NB4 (cell line): ENCODE results near the gene ARHGEF16.

ENCODE experiments used
- DNase-seq: peaks from one replicate; pipeline ENCODE4 v3.0.0; 2010; ENCODE audit warnings: low read depth
- H3K4me3 ChIP-seq: one replicate; pipeline ENCODE4 v1.5.1; 2011; ENCODE audit warnings: mild to moderate bottlenecking, low read depth, low read length, moderate library complexity
- CTCF ChIP-seq: IDR thresholded peaks from one replicate; pipeline ENCODE4 v1.5.1; 2012; ENCODE audit warnings: low read depth, low read length
- MAX ChIP-seq: IDR thresholded peaks from 2 replicates; pipeline ENCODE4 v1.6.1; 2011; ENCODE audit warnings: low read depth, low read length
- MYC ChIP-seq: IDR thresholded peaks from 2 replicates; pipeline ENCODE4 v1.6.1; 2011; ENCODE audit warnings: low read depth, low read length
- POLR2A ChIP-seq: IDR thresholded peaks from 2 replicates; pipeline ENCODE4 v1.6.1; 2011; ENCODE audit warnings: mild to moderate bottlenecking; ENCODE audit not compliant: insufficient read length; ENCODE audit errors: extremely low read depth

Gene ARHGEF16

GRCh38 chr1:3419415-3420204 lies 34.9 kb upstream of the ARHGEF16 start:
- DNase-seq: no peak
- TF ChIP-seq CTCF (no peak), MAX (no peak), POLR2A (no peak), MYC (no peak)
- no peak overlapping the region for H3K4me3 ChIP-seq

- TF ChIP-seq POLR2A (no peak), CTCF (no peak), MYC (no peak), MAX (no peak)
- no peak for DNase-seq
- no peak overlapping the region for H3K4me3 ChIP-seq
Measured at GRCh38 chr1:3420218-3420951, 34.1 kb upstream of the ARHGEF16 start.

- no peak overlapping the region for H3K4me3 ChIP-seq
- no peak for DNase-seq
- TF ChIP-seq MYC (no peak), POLR2A (no peak), CTCF (no peak), MAX (no peak)
Measured at GRCh38 chr1:3422638-3423037, 31.8 kb upstream of the ARHGEF16 start.

- H3K4me3 ChIP-seq: no peak overlapping the region
- no peak for DNase-seq
- TF ChIP-seq MYC (no peak), POLR2A (no peak), MAX (no peak), CTCF (no peak)
Measured at GRCh38 chr1:3423245-3423829, 31.1 kb upstream of the ARHGEF16 start.

GRCh38 chr1:3423896-3424611 lies 30.4 kb upstream of the ARHGEF16 start:
- DNase-seq: no peak
- TF ChIP-seq MAX: no peak
- TF ChIP-seq POLR2A: no peak
- no peak for TF ChIP-seq CTCF
- TF ChIP-seq MYC: no peak

More at GRCh38 chr1:3423896-3424611, 30.4 kb upstream of the ARHGEF16 start:
- no peak overlapping the region for H3K4me3 ChIP-seq
